HUES64 (cell line): Measurements from ENCODE around the gene ICE2.

ENCODE experiments used
- H3K27ac ChIP-seq: 2 replicates; pipeline ENCODE4 v1.7.0; 2013; ENCODE audit warnings: low read depth, low read length, inconsistent platforms
- H3K27me3 ChIP-seq: 2 replicates; pipeline ENCODE4 v1.6.1; 2013; ENCODE audit warnings: mild to moderate bottlenecking, low read length; ENCODE audit not compliant: insufficient read depth
- H3K36me3 ChIP-seq: 2 replicates; pipeline ENCODE4 v1.6.1; 2013; ENCODE audit warnings: mild to moderate bottlenecking, low read length; ENCODE audit not compliant: insufficient read depth
- H3K4me1 ChIP-seq: 2 replicates; pipeline ENCODE4 v1.6.1; 2013; ENCODE audit warnings: mild to moderate bottlenecking, low read length, moderate library complexity; ENCODE audit not compliant: insufficient read depth
- H3K4me3 ChIP-seq: 2 replicates; pipeline ENCODE4 v1.5.1; 2013; ENCODE audit warnings: mild to moderate bottlenecking, low read length, moderate library complexity
- H3K9ac ChIP-seq: 2 replicates; pipeline ENCODE4 v1.6.1; 2013; ENCODE audit warnings: mild to moderate bottlenecking, low read depth, low read length
- H3K9me3 ChIP-seq: 2 replicates; pipeline ENCODE4 v1.6.1; 2013; ENCODE audit warnings: low read depth, low read length; ENCODE audit not compliant: insufficient read depth
- WGBS: fragments of 150-250, 120-280 bp; methylation state at CpG from one replicate; pipeline ENCODE4 v1.1.7; 2013; ENCODE audit warnings: missing lambda C conversion rate; 5-methylcytosine and 5-hydroxymethylcytosine counted together

Gene ICE2

DNA sequence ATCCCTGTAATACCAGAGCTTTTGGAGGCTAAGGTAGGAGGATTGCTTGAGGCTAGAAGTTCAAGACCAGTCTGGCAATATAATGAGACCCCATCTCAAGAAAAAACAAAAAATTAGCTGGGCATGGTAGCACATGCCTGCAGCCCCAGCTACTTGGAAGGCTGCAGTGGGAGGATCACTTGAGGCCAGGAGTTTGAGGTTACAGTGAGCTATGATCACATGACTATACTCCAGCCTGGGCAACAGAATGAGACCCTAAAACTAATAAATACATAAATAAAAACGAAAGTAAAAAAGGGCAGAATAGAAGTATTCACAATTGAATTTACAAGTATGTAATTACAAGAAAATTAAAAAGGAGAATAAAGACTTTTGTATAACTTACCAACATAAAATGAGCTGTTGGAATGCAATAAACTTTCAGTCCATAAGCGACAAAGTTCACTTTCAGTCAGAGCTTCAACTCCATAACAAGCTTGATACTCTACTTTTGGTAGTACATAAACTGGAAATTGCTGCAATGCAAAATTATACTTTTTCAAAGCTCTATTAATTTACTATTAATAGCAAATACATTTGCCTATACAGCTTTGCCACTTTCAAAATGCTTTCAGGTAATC lies 36.8 kb downstream of the ICE2 start:
- Histone ChIP-seq H3K36me3 (peaks cover 52% of the 10 kb centered on the region), H3K4me1 (no peaks in the 10 kb centered on the region), H3K27ac (no peak overlapping the region), H3K27me3 (no peaks in the 10 kb centered on the region), H3K4me3 (no peak overlapping the region), H3K9me3 (no peaks in the 10 kb centered on the region), H3K9ac (no peak overlapping the region)
- 96% methylated on average over 1 of the region's 2 CpGs for WGBS

DNA sequence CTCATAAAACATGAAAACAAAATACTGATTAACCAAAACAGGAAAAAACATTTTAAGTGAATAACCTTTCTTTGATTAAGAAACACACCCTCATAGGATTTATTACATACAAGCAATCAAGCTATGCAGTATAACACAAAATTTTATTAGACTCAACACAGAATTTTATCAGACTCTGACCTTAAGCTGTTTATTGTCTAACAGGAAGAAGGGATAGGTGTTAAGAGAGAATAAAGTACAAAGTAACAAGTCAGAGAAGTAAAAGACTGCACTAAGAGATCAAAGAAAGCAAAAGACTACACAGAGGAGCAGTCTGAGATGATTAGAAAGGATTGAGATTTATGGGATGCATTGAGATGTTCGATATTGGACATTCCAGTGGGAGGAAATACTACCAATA lies 37.6 kb downstream of the ICE2 start:
- 100% methylated on average over 1 of the region's 1 CpG for WGBS
- Histone ChIP-seq H3K4me1 (no peaks in the 10 kb centered on the region), H3K4me3 (no peak overlapping the region), H3K36me3 (peaks cover 46% of the 10 kb centered on the region), H3K9me3 (no peaks in the 10 kb centered on the region), H3K27ac (no peak overlapping the region), H3K9ac (no peak overlapping the region), H3K27me3 (no peaks in the 10 kb centered on the region)

DNA sequence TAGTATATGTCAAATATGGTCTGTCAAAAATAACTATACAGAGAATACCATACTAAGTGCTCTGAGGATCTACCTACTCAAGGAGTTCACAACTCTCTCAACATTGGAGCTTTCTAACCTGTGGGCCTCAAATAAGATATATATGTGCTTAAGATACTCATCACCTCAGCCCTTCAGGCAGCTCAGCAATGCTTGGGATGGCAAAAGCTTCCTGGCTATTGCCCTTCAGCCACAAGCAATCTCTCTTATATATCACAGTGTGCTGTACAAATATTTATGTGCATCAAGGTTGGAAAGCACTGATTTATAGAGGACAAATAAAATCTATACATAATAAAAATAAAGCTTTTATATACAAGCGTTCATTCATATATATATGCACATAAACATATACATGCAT lies 40.3 kb downstream of the ICE2 start:
- H3K4me1 ChIP-seq = no peaks in the 10 kb centered on the region
- H3K27ac ChIP-seq = no peak overlapping the region
- WGBS = no CpG with 5 or more reads among the region's 1 CpG
- H3K9me3 ChIP-seq = no peaks in the 10 kb centered on the region
- no peak overlapping the region for H3K9ac ChIP-seq
- H3K36me3 ChIP-seq = peaks cover 64% of the 10 kb centered on the region
- H3K4me3 ChIP-seq = no peak overlapping the region
- H3K27me3 ChIP-seq = no peaks in the 10 kb centered on the region

DNA sequence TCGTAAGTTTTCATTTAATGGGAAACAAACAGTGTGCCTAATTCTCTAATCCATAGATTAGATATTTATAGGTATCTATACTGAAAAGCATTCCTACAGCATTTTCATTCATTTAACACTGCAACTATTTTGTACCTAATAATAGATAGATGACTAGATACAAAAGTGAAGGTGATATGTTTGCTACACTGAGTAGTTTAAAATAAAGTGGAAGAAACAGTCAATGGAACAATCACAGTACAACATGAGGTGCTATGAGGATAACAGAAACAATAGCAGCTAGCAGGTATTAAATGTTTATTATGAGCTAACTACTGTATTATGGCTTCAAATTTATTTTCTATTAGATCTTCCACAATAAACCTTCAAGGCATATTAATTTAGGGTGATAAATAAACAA lies 50.0 kb downstream of the ICE2 start:
- Histone ChIP-seq H3K4me1 (peaks cover 3% of the 10 kb centered on the region; the same call in 1 of the 2 replicates), H3K9me3 (no peaks in the 10 kb centered on the region), H3K36me3 (peaks cover 63% of the 10 kb centered on the region), H3K9ac (no peak overlapping the region), H3K27ac (no peak overlapping the region), H3K4me3 (no peak overlapping the region), H3K27me3 (no peaks in the 10 kb centered on the region)
- no CpG with 5 or more reads among the region's 1 CpG for WGBS

DNA sequence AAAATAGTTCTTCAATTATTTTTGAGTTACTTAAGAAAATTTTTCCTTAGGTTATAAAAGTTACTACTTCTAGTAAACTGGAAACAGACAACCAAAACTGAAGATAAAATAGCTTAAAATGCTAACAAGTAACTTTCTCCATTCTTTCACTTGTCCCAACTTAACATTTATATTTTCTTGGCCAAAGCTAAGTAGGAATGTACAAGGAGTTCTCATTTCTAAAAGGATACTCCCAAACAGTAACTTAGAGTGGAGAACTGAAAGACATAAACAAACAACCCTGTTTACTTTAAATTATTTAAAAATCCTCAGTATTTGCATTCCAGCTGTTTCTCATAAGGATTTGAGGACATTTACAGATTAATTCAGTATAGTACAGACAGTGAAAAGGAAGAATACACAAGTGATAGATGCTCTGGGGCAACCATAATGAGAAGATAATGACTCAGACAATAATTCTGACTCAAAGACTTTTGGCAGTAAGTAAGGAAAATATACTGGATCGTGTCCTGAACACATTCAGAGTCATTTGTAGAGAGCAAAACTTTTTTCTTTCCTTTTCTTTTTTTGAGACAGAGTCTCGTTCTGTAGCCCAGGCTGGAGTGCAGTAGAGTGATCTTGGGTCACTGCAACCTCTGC lies 52.0 kb downstream of the ICE2 start:
- 94% methylated on average over 2 of the region's 2 CpGs for WGBS
- Histone ChIP-seq H3K9ac (no peak overlapping the region), H3K27ac (no peak overlapping the region), H3K4me1 (peaks cover 9% of the 10 kb centered on the region; the same call in 1 of the 2 replicates), H3K36me3 (peaks cover 71% of the 10 kb centered on the region), H3K4me3 (no peak overlapping the region), H3K27me3 (no peaks in the 10 kb centered on the region), H3K9me3 (no peaks in the 10 kb centered on the region)

DNA sequence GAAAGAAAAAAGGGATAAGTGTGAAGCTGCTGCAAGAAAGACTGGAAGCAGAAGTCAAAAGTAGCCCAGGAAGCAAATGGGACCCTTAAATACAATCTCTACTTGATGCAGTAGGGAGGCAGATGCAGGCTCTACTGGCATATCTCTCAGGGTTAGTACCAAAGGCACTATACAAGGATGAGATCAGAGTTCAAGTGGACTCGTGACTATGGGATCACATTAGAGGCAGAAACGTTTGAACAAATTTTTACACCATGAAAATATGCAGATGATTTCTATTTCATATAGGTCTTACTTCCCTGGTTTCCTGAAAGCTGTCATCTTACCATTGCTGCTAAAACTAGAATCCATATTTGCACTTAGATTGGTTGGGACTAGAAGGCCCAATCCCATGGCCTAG lies 53.5 kb downstream of the ICE2 start:
- H3K4me3 ChIP-seq = no peak overlapping the region
- H3K27me3 ChIP-seq = no peaks in the 10 kb centered on the region
- 96% methylated on average over 2 of the region's 2 CpGs for WGBS
- peaks cover 69% of the 10 kb centered on the region for H3K36me3 ChIP-seq
- no peaks in the 10 kb centered on the region for H3K9me3 ChIP-seq
- H3K4me1 ChIP-seq = peaks cover 9% of the 10 kb centered on the region; the same call in 1 of the 2 replicates
- no peak overlapping the region for H3K9ac ChIP-seq
- H3K27ac ChIP-seq = no peak overlapping the region

DNA sequence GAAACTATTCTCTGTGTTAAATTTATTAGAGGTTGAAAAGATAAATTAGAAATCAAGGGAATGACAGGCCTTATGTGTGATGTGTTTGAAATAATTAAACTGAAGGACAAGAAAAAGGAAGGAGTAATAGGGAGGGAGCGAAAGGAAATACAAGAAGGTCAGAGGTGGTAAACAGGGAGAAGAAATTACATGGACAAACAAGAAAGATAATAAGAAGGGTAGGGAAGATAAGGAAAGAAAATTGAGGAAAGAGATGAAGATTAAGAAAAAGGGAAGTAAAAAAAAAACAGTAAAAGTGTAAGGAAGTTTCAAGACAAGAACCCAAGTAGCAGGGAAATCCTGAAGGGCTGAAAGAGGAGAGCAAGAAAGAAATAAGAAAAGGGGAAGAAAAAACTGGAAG lies 54.9 kb downstream of the ICE2 start:
- no peaks in the 10 kb centered on the region for H3K9me3 ChIP-seq
- WGBS = 96% methylated on average over 1 of the region's 1 CpG
- H3K4me3 ChIP-seq = no peak overlapping the region
- no peak overlapping the region for H3K9ac ChIP-seq
- H3K4me1 ChIP-seq = peaks cover 9% of the 10 kb centered on the region; the same call in 1 of the 2 replicates
- no peak overlapping the region for H3K27ac ChIP-seq
- no peaks in the 10 kb centered on the region for H3K27me3 ChIP-seq
- H3K36me3 ChIP-seq = peaks cover 56% of the 10 kb centered on the region

DNA sequence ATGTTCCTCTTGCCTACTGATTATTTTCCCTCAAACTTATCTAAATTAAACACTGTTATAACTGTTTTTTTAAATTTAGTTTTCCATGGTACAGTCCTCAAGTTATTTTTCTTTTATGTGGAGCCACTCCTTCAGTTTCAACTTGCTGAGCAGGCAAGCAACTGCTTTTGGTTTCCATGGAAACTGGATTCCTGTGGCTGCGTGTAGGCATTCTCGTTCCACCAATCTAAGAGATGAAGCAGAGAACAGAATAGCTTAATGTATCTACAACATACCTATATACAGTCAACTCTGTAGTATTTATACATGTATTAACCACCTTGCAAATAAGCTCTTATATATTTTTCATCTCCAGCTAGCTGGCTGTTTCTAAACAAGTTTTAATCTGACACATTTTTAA lies 55.4 kb downstream of the ICE2 start:
- Histone ChIP-seq H3K36me3 (peaks cover 51% of the 10 kb centered on the region), H3K27ac (no peak overlapping the region), H3K9ac (no peak overlapping the region), H3K4me1 (peaks cover 9% of the 10 kb centered on the region; the same call in 1 of the 2 replicates), H3K27me3 (no peaks in the 10 kb centered on the region), H3K9me3 (no peaks in the 10 kb centered on the region), H3K4me3 (no peak overlapping the region)
- WGBS = 52% methylated on average over 2 of the region's 2 CpGs

DNA sequence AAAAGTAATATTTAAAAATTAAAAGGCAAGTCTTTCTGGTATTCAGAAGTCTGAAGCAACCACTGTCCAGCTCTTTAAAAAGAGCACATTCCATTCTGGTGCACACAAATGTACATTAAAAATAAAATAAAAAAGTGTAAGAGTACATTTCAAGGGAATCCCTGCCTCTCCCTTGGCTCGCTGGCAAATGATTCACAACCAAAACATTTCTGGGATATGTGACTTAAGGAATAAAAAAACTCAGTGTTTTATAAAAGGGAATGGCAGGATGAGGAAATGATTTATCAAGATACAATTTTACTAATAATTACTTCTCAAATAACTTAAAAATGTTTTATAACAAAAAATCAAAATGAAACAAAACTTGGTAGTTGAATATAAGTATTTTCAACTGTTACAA lies 57.4 kb downstream of the ICE2 start:
- peaks cover 9% of the 10 kb centered on the region; the same call in 1 of the 2 replicates for H3K4me1 ChIP-seq
- no peak overlapping the region for H3K9ac ChIP-seq
- no peaks in the 10 kb centered on the region for H3K9me3 ChIP-seq
- H3K27ac ChIP-seq = no peak overlapping the region
- 100% methylated on average over 1 of the region's 1 CpG for WGBS
- H3K4me3 ChIP-seq = no peak overlapping the region
- peaks cover 36% of the 10 kb centered on the region for H3K36me3 ChIP-seq
- H3K27me3 ChIP-seq = no peaks in the 10 kb centered on the region

DNA sequence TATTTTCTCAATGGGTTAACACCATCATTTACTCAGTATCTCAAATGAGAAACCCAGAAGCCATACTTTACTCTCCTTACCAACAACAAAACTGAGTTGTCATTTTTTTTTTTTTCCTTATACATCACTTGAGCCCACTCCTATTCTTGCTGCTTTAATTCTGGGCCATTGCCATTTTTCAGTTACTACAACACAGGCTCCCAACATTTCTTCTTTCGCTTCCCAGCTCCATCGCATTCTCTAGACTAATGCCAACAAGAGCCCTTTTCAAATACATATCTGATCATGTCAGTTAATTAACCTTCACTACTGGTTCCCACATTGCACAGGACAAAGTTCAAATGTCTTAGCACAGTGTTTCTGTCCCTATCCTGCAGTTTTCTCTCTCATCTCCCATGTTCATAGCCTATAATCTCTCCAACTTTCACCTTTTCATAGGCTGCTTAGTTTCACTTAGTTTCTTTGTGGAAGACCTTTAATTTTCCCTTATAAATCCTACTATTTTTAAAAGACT lies 58.7 kb downstream of the ICE2 start:
- H3K9ac ChIP-seq = no peak overlapping the region
- H3K4me3 ChIP-seq = no peak overlapping the region
- H3K36me3 ChIP-seq = peaks cover 25% of the 10 kb centered on the region
- no peaks in the 10 kb centered on the region for H3K27me3 ChIP-seq
- 95% methylated on average over 2 of the region's 2 CpGs for WGBS
- H3K4me1 ChIP-seq = peaks cover 9% of the 10 kb centered on the region; the same call in 1 of the 2 replicates
- no peak overlapping the region for H3K27ac ChIP-seq
- no peaks in the 10 kb centered on the region for H3K9me3 ChIP-seq

DNA sequence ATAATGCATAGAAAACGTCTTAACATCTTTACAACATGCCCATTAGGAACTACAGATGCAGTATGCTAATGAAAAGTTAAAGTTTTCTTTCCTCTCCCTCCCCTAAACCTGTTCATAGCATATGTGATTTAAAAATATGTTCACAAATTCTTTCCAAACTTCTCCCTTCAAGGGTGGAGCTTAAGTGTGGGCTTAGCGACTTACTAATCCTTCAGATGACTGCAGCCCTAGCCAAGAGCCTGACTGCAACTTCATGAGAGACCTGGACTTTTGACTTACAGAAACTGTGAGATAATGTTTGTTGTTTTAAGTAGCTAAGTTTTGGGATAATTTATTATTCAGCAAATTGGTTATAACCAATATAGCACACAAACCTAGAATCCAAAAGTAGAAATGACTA lies 59.2 kb downstream of the ICE2 start:
- Histone ChIP-seq H3K27me3 (no peaks in the 10 kb centered on the region), H3K27ac (no peak overlapping the region), H3K4me1 (peaks cover 9% of the 10 kb centered on the region; the same call in 1 of the 2 replicates), H3K9ac (no peak overlapping the region), H3K36me3 (peaks cover 22% of the 10 kb centered on the region), H3K4me3 (no peak overlapping the region), H3K9me3 (no peaks in the 10 kb centered on the region)
- 97% methylated on average over 2 of the region's 2 CpGs for WGBS
